HG03432 (cell line): Measurements from ENCODE around the gene LHFPL3.

Experiments
- ATAC-seq: cut with Tn5 transposase; IDR thresholded peaks from one replicate; pipeline ENCODE4 v1.9.1; 2021; ENCODE audit warnings: mild to moderate bottlenecking, moderate library complexity; ENCODE audit not compliant: unreplicated experiment

Gene LHFPL3

GRCh38 chr7:104367926-104368325 is 39.5 kb downstream of the LHFPL3 start:
- no peak for ATAC-seq

- ATAC-seq, result no peak
These were observed 43.0 kb downstream of the LHFPL3 start for GRCh38 chr7:104371216-104371979.

GRCh38 chr7:104371980-104372357 is 43.6 kb downstream of the LHFPL3 start:
- no peak for ATAC-seq

- ATAC-seq, result no peak
These were observed 54.2 kb downstream of the LHFPL3 start for GRCh38 chr7:104382616-104383015.

GRCh38 chr7:104386943-104387342 is 58.5 kb downstream of the LHFPL3 start:
- no peak for ATAC-seq

GRCh38 chr7:104388222-104388621 is 59.8 kb downstream of the LHFPL3 start:
- no peak for ATAC-seq

GRCh38 chr7:104395162-104395561 is 66.8 kb downstream of the LHFPL3 start:
- ATAC-seq, result no peak

GRCh38 chr7:104397442-104397841 is 69.0 kb downstream of the LHFPL3 start:
- no peak for ATAC-seq

GRCh38 chr7:104408371-104408770 is 80.0 kb downstream of the LHFPL3 start:
- ATAC-seq, result no peak

- no peak for ATAC-seq
These were observed 82.3 kb downstream of the LHFPL3 start for GRCh38 chr7:104410742-104411141.

- ATAC-seq, result no peak
These were observed 84.5 kb downstream of the LHFPL3 start for GRCh38 chr7:104412911-104413310.

- ATAC-seq, result no peak
These were observed 85.8 kb downstream of the LHFPL3 start for GRCh38 chr7:104414216-104414615.

GRCh38 chr7:104415700-104416099 is 87.3 kb downstream of the LHFPL3 start:
- ATAC-seq, result no peak

GRCh38 chr7:104416866-104417393 is 88.5 kb downstream of the LHFPL3 start:
- ATAC-seq, result no peak

GRCh38 chr7:104431930-104432329 is 103.5 kb downstream of the LHFPL3 start:
- no peak for ATAC-seq

- no peak for ATAC-seq
These were observed 105.7 kb downstream of the LHFPL3 start for GRCh38 chr7:104434129-104434528.

GRCh38 chr7:104442481-104442880 is 114.1 kb downstream of the LHFPL3 start:
- ATAC-seq, result no peak

- no peak for ATAC-seq
These were observed 115.6 kb downstream of the LHFPL3 start for GRCh38 chr7:104444017-104444416.

GRCh38 chr7:104445393-104445792 is 117.0 kb downstream of the LHFPL3 start:
- ATAC-seq, result no peak

- ATAC-seq, result no peak
These were observed 122.5 kb downstream of the LHFPL3 start for GRCh38 chr7:104450861-104451260.

GRCh38 chr7:104453190-104453589 is 124.8 kb downstream of the LHFPL3 start:
- ATAC-seq, result no peak

GRCh38 chr7:104458875-104459274 is 130.5 kb downstream of the LHFPL3 start:
- no peak for ATAC-seq
